HG03457 (cell line): ENCODE data around the gene MOCS3.

ENCODE experiments used
- ATAC-seq: cut with Tn5 transposase; IDR thresholded peaks from one replicate; pipeline ENCODE4 v1.9.1; 2021; ENCODE audit warnings: moderate number of reproducible peaks; ENCODE audit not compliant: unreplicated experiment

The MOCS3 gene

DNA sequence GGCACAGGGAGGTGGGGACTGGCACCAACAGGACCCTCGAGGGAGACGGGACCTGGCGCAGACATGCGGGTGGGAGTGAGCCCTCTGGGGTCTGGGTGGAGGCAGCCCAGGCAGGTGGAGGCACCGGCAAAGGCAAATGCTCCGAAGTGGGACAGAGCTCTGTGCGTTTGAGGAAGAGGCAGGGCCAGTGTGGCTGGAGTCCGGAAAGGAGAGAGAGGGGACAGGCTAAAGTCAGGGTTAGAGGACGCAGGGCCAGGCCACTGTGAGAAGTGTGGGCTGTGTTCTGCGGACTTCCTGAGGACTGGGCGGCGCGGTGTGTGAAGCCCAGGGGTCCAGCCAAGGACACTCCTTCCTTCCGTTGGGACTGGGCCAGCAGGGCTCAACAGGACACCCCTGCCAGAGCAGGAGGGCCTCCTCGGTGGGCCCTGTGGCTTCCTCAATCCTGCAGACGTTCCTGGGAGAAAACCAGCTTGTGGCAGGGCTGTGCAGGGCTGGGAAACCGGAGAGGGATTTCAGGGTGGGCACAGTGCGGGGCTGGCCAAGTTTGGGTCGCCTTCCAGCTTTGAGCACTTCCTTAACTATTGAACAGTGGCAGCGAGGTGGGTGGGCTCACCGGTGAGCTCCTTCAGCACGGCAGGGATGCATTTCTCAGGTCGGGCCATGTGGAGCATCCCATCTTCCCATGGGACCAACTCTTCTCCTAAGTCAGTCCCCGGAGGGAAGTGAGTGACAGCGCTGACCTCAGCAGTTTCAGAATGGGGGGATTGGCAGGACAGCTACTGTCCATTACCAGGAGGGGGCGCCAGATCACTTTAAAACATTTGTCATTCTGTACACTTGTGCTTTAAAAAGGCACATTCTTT lies 22.5 kb downstream of the MOCS3 start:
- no peak for ATAC-seq

GRCh38 chr20:50981714-50982048 lies 23.1 kb downstream of the MOCS3 start:
- no peak for ATAC-seq

- ATAC-seq: no peak
Measured at GRCh38 chr20:50982363-50982762, 23.7 kb downstream of the MOCS3 start.

DNA sequence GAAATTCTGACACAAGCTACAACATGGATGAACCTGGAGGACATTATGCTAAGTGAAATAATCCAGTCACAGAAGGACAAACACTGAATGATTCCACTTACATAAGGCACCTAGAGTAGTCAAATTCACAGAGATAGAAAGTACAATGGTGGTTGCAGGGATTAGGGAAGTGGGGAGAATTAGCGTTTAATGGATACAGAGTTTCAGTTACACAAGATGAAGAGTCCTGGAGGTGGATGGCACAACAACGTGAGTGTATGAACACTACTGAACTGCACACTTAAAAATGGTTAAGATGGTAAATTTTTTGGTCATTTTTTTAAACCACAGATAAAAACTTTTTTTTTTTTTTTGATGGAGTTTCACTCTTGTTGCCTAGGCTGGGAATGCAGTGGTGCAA lies 24.7 kb downstream of the MOCS3 start:
- ATAC-seq: no peak

GRCh38 chr20:50987493-50988210 lies 29.0 kb downstream of the MOCS3 start:
- ATAC-seq: no peak

DNA sequence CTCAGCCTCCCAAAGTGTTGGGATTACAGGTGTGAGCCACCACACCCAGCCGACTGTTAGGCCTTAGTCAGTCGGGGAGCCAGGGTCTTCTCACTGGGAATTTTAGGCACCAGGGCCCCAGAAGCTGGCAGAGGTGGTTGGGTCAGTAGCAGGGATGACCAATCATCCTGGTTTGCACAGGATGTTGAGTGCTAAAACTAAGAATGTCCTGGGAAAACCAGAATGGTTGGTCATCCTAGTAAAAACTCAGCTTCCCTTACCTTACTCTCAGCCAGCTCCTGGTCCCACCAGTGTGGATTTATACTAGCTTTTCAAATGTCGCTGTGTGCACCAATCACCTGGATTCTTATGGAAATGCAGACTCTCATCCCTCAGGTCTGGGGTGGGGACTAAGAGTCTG lies 32.5 kb downstream of the MOCS3 start:
- no peak for ATAC-seq

DNA sequence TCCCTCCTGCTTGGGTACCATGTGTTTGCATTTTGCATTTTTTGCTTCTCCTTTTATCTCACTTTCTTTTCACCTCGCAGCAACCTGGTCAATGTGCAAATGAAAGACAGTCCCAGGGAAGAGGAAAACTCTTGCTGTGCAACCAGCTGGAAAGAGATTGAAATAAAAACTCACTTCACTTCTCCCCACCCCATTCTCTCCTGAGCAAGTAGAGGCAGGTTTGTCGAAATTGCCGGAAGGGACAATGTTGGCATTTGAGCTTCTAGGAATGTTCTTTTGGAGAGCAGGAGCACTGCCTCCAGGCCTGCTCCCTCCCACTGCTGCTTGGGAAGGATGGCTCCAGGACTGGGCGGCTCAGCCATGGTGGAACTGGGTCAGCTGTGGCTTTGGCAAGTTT lies 33.7 kb downstream of the MOCS3 start:
- ATAC-seq: no peak

DNA sequence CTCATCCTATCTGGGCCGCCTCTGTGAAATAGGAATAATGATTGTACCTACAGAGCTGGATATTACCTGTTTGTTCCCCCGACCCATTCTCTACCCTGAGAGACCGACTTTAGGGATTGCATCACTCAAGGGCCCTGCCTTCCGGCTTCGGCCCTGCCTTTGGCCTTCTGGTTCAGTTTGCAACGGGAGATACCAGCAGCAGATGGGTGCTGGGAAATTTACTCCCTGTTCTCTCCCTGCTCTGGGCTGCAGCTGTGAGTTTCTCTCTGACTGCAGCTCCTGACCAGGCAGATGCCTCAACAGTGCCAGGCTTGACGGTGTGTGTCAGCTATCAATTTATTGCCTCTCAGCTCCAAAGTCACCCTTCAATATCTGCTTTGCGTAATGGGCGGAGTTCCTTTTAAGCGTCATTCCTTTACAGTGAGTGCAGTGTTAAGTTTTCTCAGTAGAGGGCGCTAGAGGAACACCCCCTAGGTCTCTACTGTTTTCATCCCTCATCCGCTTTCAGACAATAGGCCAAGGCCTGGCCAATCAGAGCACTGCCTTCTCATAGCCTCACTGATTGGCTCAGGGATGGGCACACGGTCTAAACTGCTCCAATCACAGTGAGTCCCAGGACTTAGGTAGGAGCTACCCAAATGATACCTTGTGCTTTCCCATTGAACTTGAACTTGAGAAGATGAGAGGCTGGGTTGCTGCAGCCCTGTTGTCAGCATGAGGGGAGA lies 34.3 kb downstream of the MOCS3 start:
- ATAC-seq: no peak

- no peak for ATAC-seq
Measured at GRCh38 chr20:50993876-50994275, 35.3 kb downstream of the MOCS3 start.

DNA sequence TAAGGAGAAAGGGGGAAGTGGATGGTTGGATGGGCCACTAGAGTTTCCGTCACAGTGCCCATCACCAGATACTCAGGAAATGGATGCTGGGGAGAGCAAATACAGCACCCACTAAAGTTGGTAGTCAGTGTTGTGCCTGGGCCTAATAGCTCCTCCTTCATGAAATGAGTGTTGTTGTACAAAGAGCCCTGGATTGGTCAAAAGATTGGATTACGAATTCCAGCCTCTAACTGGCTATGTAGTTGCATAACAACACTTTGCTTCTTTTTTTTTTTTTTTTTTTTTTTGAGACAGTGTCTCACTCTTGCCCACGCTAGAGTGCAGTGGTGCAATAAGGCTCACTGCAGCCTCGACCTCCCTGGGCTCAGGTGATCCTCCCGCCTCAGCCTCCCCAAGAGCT lies 36.9 kb downstream of the MOCS3 start:
- ATAC-seq: no peak

DNA sequence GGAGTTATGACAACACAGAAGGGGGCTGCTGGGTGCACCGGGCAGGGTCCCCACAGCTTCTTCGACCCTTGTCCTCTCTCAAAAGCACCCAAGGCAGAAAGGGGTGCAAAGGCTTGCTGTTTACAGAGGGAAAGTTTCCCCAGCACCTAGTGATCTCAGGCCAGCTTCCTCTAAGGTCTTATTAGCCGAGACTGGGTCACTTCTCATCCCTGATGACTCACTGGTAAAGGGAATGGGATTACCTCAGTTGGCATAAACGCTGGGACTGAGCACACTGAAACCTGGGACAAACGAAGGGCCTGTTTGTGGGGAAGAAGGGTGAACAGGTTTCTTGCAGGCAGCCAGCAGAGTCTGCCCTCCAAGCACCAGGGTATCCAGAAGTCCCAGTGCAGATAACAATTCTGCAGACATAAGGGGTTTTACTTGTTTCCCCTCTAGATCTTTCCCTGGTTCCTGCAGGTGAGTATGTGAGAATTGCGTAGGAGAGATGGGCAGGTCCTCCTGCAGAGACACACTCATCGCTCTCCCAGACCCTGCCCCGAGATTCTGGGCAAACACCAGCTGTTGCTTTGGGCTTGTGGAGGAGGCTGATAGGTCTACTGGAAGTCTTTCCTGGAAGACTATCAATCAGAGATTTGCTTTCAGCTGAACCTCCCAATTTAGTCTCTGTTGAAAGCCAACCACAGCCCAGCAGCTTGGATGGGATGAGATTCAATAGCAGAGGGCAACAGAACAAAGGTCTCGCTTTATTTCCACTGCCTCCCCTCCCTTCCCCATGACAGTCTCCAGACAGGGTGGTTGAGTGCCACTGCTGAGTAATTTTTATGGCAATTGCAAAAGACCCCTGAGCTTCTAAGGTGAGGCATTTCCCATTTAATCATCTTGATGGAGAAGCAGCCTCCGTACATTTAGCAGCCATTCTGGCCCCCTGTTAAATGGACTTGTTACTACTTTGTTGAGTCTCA lies 38.6 kb downstream of the MOCS3 start:
- no peak for ATAC-seq

DNA sequence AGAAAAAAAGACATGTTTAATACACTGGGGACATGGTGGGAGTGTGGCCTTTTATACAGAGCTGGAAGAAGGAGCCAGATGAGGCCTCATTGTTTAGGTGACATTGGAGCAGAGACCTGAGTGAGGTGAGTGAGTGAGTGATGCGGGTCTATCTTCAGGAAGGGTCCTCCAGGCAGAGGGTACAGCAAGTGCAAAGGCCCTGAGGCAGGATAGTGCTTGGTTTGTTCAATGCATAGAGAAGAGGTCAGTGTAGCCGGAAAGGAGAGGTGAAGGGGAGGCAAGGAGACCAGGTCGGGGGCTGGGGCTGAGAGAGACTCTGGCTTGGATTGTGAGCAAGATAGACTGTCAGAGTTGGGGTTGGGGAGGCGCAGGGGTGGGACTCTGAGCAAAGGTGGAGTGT lies 40.7 kb downstream of the MOCS3 start:
- no peak for ATAC-seq

DNA sequence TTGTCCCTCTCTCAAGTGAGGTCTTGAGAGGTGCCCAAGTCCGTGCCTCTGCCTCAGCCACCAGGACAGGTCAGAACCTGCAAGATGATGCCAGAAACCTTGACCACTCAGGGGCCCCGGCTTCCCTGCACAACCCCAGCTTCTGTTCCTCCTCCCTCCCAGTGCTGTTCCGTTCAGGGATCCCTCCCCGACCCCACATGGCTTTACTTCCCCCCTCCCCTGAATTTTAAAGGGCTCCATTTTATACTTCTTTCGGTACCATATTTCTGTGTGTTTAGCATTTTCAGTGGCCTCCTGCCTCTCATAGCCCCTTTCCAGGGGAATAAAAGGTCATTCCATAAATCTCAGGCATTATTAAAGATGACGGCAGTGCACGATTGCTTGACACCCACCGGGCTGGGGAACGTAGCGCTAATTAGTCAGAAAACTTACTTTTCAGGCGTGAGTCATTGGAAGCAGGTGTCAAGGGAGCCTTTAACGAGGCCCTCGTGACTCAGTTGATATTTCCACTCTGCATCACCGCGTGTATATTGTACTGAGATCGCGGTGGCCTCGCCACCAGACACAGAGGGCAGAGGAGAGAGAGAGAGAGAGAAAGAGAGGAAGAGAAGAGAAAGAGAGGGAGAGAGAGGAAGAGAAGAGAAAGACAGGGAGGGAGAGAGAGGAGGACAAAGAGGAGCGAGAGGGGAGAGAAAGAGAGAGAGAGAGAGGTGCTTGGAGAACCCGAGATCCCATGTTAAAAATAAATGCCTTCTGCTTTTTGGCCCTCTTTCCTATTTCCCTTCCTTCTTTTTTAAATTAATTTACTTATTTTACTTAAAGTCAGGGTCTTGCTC lies 43.0 kb downstream of the MOCS3 start:
- no peak for ATAC-seq

DNA sequence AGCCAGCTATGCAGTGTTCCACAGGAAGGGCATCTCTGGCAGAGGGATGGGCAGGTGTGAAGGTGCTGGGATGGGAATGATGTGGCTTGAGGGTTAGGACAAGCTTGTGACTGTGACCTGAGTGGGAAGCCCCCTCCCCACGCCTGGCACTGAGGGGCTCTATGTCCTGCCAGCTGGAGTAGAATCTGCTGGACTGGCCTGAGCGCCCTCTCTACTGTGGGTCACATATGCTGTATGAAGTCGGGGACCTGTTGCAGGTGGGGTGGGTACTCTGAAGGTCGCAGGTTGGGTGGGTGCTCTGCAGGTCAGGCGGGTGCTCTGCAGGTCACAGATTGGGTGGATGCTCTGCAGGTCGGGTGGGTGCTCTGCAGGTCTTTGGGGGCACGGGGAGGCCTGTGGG lies 44.0 kb downstream of the MOCS3 start:
- no peak for ATAC-seq

- no peak for ATAC-seq
Measured at GRCh38 chr20:51003753-51004152, 45.1 kb downstream of the MOCS3 start.

GRCh38 chr20:51004305-51004727 lies 45.7 kb downstream of the MOCS3 start:
- ATAC-seq: no peak

DNA sequence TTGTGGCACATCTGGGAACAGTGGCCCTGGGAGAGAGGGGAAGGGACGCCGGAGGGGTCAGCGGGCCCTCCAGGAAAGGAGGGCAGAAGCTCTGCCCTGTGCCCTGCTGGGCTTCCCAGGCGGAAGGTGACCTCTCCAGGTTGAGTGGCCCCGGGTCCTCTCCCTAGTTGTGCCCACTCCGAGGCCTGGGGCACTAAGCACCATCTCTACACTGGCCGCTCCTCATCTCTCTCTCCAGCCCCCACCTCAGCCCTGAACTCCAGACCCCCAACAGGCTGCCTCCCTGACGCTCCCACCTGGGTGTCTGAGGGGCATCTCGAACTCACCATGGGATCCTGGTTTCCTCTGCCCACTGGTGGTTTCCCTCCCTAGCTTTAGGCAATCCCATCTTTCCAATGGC lies 46.2 kb downstream of the MOCS3 start:
- ATAC-seq: no peak

GRCh38 chr20:51005214-51005613 lies 46.6 kb downstream of the MOCS3 start:
- ATAC-seq: no peak

DNA sequence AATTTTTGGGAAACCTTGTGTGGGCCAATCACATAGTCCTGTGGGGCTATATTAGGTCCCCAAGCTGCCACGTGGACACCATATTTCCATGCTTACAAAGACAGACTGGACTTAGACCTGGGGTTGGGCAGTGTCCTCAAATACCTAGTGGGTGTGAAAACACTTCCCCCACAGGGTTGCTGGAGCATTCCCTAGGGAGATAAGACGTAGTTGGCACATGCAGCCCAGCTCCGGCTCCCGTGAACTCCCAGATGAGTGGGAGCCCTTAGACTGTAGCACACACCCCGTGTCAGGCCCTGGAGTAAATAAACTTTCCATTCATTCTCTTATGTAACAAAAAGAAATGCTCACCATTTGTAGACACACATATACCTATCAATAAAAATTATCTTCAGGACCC lies 50.1 kb downstream of the MOCS3 start:
- no peak for ATAC-seq
